ENCODE results near the gene CD6.

DNA sequence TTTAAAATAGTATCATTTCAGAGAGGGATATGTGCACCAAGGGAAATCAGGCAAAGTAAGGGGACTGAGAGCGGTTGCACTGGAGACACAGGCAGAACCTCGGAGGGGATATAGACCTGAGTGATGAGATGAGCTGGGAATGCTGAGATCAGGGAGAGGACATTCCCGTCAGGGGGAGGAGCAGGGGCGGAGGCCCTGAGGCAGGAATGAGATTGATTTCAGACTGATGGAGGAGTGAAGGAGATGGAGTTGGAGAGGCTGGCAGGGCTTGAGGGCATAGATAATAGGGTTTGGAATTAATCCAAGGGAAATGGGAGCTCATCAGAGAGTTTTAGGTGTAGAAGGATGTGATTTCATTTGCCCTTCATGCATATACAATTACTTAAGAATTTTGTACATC is 13.2 kb downstream of the CD6 start:
- TF ChIP-seq TAF1 (IDR thresholded peaks at IDR 0.05; ENCODE audit: borderline replicate concordance, low read depth, low read length): no peak
- TF ChIP-seq, protein P1, sequence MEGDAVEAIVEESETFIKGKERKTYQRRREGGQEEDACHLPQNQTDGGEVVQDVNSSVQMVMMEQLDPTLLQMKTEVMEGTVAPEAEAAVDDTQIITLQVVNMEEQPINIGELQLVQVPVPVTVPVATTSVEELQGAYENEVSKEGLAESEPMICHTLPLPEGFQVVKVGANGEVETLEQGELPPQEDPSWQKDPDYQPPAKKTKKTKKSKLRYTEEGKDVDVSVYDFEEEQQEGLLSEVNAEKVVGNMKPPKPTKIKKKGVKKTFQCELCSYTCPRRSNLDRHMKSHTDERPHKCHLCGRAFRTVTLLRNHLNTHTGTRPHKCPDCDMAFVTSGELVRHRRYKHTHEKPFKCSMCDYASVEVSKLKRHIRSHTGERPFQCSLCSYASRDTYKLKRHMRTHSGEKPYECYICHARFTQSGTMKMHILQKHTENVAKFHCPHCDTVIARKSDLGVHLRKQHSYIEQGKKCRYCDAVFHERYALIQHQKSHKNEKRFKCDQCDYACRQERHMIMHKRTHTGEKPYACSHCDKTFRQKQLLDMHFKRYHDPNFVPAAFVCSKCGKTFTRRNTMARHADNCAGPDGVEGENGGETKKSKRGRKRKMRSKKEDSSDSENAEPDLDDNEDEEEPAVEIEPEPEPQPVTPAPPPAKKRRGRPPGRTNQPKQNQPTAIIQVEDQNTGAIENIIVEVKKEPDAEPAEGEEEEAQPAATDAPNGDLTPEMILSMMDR (IDR thresholded peaks at IDR 0.05 in 2 of 3, conservative IDR thresholded peaks at IDR 0.05 in 1 of 3; ENCODE audit: control insufficient read depth in 2 of 3, extremely low read depth in 1 of 3, insufficient read depth in 1 of 3, low read depth in 3 of 3, low read length in 3 of 3): no peak
- TF ChIP-seq, protein P2, sequence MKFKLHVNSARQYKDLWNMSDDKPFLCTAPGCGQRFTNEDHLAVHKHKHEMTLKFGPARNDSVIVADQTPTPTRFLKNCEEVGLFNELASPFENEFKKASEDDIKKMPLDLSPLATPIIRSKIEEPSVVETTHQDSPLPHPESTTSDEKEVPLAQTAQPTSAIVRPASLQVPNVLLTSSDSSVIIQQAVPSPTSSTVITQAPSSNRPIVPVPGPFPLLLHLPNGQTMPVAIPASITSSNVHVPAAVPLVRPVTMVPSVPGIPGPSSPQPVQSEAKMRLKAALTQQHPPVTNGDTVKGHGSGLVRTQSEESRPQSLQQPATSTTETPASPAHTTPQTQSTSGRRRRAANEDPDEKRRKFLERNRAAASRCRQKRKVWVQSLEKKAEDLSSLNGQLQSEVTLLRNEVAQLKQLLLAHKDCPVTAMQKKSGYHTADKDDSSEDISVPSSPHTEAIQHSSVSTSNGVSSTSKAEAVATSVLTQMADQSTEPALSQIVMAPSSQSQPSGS (IDR thresholded peaks at IDR 0.05; ENCODE audit: low read length): no peak
- no peak for TF ChIP-seq CREM (IDR thresholded peaks at IDR 0.05; ENCODE audit: low read depth)
- no peak for TF ChIP-seq POLR2A (IDR thresholded peaks at IDR 0.05; ENCODE audit: low read depth, low read length)
- no peak for TF ChIP-seq EZH2 (IDR thresholded peaks at IDR 0.05; ENCODE audit: borderline replicate concordance, control insufficient read depth, low read depth, low read length)
